NOMO-1 (cell line): ENCODE measurements around the gene IST1.

Source experiments
- DNase-seq, 2 experiments: peaks; one replicate each; lab custom pipeline; 2025; ENCODE audit not compliant: unreplicated experiment in 2 of 2; lab: John Stamatoyannopoulos, UW

IST1 gene

DNA sequence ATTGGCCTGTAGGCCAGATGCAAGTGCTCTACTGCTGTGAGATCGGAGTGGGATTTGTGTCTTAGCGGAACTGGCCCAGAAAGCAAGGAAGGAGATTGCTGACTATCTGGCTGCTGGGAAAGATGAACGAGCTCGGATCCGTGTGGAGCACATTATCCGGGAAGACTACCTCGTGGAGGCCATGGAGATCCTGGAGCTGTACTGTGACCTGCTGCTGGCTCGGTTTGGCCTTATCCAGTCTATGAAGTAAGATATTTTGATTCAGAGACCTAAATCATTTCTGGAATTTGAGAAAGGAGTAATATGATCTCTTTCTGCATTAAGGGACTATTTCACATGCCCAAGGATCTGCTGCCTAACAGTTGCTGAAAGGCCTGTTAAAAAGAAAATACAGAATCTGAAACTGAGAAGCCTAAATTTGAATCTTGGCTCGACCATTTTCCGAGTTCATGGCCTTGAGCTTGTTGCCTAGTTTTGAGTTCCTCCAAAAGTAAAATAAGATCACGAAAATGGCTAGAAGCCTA lies 21.1 kb downstream of the IST1 start:
- no peak for DNase-seq

- DNase-seq, result no peak
Observed at GRCh38 chr16:71917900-71918299, 22.6 kb downstream of the IST1 start.

DNA sequence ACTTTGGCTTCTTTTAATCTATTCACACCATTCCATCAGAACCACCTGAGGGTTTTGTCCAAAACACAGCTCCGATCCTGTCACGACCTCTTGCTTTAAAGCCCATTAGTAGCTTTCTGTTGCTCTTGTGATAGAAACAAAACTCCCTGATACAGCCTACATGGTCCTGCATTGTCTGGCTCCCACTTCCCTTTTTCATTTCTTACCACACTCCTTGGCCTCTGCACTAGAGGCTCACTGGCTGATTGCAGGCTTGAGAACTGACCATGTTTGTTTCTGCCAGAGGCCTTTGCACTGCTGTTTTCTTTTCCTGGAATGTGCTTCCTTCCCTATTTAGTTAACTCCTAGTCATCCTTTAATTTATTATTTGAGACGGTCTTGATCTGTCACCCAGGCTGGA lies 23.7 kb downstream of the IST1 start:
- DNase-seq, result peak; percentile 72 to 76

DNA sequence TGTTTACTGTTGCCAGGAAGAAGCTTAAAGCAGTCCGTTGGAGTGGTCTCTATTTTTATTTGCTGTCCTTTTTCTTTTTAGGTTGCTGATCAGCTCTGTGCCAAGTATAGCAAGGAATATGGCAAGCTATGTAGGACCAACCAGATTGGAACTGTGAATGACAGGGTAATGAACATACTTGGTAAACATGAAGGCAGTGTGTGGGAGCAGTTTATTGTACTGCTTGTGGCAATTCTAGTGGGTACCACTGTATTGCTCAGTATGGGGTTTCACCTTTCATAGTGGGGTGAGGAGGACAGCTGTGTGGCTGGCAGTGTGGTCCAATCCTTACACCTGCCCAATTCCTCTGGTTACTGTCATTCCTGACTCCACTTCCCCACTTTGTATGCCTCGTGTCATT lies 25.3 kb downstream of the IST1 start:
- no peak for DNase-seq

- no peak for DNase-seq
Observed at GRCh38 chr16:71923941-71924690, 28.8 kb downstream of the IST1 start.

GRCh38 chr16:71924710-71925109 lies 29.4 kb downstream of the IST1 start:
- DNase-seq, result no peak

- peak in 1 of 2 experiments; percentile 30 for DNase-seq
Observed at GRCh38 chr16:71927383-71927782, 32.1 kb downstream of the IST1 start.

- no peak for DNase-seq
Observed at GRCh38 chr16:71927787-71928186, 32.5 kb downstream of the IST1 start.

DNA sequence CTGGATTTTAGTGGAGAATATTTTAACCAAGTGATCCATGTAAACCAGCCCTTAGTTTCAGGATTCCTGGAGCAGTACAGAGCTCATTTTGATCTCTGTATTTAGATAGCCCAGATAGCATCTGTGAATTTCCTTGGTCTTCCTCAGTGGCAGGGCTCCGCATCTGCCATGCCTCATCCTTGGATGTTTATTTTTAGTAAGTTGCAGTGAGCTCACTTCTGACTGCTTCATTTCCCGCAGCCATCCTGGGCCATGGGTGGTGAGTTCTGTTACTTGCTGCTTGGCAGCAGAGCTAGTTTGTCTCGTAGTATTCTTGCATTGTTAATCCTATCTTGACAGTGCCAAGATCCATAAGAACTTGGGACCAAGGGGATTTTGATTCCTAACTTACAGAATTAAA lies 33.7 kb downstream of the IST1 start:
- no peak for DNase-seq

DNA sequence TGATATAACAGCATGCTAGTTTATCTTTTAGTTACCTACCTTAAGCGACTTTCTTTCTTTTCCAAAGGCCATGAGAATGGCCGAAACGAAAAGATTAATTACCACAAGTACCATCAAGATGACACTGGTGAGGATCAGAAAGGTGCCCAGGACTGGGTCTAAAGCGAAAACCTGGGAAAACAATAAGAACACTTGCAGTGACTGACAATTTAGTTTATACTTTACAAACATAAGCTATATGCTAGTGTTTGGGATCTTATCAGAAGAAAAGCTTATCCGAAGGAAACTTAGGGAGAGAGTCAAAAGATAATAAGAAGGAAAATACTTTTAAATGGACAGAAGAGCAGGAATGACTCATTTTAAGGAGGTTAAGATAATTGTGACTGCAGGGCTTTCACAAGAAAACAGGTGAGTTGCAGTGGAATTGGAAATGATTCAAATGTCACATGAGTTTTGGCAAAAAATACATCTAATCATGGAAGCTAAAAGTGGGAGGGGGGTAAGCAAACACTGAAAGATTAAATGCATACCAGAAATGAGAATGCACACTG lies 34.8 kb downstream of the IST1 start:
- DNase-seq, result no peak

GRCh38 chr16:71931001-71931400 lies 35.7 kb downstream of the IST1 start:
- no peak for DNase-seq

GRCh38 chr16:71931599-71931998 lies 36.3 kb downstream of the IST1 start:
- DNase-seq, result no peak

- no peak for DNase-seq
Observed at GRCh38 chr16:71933017-71933416, 37.7 kb downstream of the IST1 start.

GRCh38 chr16:71933913-71934695 lies 38.8 kb downstream of the IST1 start:
- no peak for DNase-seq

GRCh38 chr16:71937868-71938510 lies 42.7 kb downstream of the IST1 start:
- no peak for DNase-seq

GRCh38 chr16:71943887-71944286 lies 48.6 kb downstream of the IST1 start:
- DNase-seq, result no peak

- DNase-seq, result no peak
Observed at GRCh38 chr16:71945616-71946015, 50.3 kb downstream of the IST1 start.

DNA sequence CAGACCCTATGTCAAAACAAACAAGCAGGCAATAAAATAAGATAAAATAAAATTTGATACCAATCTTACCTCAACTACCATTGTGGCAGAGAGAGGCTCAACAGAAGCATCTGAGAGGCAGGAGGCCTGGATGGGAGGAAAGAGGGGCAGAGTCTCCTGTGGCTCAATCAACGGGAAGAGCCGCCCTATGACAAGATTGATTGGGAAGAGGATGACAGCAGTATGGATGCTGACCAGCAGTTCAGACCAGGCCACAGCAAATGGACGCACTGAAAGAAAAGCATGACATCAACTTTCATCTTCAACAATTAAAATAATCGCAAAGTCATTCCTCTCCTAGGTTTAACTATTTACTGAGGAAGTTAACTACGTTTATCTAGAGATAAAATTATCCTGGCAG lies 57.5 kb downstream of the IST1 start:
- no peak for DNase-seq

- no peak for DNase-seq
Observed at GRCh38 chr16:71954180-71954579, 58.8 kb downstream of the IST1 start.

DNA sequence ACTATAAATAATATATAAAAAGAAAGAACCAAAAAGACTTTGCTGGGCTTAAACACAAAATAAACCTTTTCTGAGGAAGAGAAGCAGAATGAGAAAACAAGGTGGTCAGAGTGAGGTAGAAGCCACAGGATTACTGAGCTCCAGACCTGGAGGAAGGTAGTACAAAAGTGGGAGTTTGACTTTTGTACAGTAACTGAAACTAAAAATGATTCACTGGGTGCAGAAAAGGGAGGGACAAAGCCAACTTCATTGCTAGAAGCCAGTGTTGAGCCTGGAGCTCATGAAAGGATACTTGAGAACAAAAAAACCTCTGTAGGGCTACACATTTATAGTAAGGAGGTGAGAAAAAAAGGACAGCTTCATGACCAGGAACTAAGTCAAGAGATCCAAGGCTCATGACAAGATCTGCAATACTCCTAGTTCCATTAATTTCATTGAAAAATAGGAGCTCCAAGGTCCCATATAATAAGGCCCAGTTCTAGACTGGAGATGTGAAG lies 59.4 kb downstream of the IST1 start:
- no peak for DNase-seq

DNA sequence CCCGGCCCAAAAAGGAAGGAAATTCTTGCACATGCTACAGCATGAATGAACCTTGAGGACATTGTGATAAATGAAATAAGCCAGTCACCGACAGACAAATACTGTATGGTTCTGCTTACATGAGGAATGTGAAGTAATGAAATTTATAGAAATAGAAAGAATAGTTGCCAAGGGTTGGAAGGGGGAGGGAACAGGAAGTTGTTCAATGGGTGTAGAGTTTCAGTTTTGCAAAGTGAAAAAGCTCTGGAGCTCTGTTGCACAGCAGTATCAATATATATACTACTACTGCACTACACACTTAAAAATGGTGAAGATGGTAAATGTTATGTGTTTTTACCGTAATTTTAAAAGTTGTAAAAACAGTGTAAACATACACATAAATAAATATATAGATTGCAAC lies 61.2 kb downstream of the IST1 start:
- peak; percentile 8 to 65 for DNase-seq
